ENCODE measurements around the gene HPCAL1. TPM values are rescaled to one million over a fixed set of nuclear protein-coding genes. Genes with fewer than 3 reads are reported as not detected.

Gene HPCAL1
- total RNA-seq, 1 donor from 2014 or later, result 13.1 TPM

DNA sequence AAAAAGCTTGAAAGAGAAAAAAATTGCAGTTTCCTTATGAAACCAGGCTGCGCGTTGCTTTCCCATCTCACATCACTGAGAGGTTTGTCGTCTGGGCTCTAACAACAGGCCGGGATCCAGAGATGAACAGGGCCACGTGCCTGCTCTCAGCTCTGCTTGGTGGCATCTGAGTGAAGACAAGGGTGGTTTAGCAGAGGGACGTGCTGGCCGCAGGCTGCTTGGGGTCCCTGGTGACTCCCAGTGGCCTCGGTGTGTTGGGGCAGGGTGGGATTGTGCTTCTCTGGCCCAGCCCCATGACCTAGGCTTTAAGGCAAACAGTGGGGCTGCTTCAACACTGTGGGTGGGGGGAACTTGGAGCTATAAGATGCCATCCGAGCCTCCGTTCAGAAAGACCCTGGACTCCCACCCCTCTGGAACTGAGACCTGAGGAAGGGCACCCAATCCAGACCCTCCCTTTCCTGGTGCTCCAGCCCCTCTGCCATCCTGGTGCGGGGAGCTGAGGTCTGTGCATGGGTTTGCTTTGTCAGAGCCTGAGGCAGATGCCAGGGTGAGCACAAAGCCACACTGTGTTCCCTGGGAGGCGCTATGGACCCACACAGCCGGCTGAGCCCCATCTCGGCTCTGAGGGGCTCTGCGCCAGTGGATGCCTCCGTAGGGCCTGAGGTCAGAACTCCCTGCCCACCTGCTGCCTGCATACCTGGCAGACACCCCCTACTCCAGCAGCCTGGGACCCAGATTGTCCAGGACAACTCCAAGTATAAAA lies 18.4 kb upstream of the HPCAL1 start:
- Mint-ChIP-seq H3K4me3 (ENCODE audit: unreplicated experiment) (no peak overlapping the region), H3K27ac (ENCODE audit: unreplicated experiment) (no peak overlapping the region), H3K9me3 (ENCODE audit: unreplicated experiment) (peaks cover 1% of the 10 kb centered on the region), H3K27me3 (ENCODE audit: unreplicated experiment) (peaks cover 5% of the 10 kb centered on the region), H3K36me3 (ENCODE audit: unreplicated experiment) (no peaks in the 10 kb centered on the region), H3K4me1 (ENCODE audit: low read depth, unreplicated experiment) (no peaks in the 10 kb centered on the region)
- no peak for DNase-seq
- TF ChIP-seq, protein P1, sequence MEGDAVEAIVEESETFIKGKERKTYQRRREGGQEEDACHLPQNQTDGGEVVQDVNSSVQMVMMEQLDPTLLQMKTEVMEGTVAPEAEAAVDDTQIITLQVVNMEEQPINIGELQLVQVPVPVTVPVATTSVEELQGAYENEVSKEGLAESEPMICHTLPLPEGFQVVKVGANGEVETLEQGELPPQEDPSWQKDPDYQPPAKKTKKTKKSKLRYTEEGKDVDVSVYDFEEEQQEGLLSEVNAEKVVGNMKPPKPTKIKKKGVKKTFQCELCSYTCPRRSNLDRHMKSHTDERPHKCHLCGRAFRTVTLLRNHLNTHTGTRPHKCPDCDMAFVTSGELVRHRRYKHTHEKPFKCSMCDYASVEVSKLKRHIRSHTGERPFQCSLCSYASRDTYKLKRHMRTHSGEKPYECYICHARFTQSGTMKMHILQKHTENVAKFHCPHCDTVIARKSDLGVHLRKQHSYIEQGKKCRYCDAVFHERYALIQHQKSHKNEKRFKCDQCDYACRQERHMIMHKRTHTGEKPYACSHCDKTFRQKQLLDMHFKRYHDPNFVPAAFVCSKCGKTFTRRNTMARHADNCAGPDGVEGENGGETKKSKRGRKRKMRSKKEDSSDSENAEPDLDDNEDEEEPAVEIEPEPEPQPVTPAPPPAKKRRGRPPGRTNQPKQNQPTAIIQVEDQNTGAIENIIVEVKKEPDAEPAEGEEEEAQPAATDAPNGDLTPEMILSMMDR (IDR thresholded peaks at IDR 0.05; ENCODE audit: partially characterized antibody, unreplicated experiment), result no peak

DNA sequence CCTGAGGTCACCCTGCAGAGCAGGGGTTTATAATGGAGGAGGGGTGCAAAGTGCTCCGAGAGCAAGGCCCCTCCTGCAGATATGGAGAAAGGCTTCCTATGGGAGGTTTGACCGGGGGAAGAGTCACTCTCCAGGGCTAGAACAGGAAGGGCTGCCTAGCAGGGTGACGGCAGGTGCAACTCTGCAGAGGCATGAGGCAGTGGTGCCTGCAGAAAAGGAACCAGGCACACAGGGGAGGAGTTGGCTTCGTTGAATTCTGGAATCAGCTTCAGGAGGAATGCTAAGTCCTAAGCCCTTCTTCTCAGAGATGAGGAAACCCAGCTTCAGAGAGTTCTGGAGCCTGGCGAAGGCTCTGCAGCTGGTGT lies 17.5 kb upstream of the HPCAL1 start:
- H3K4me3 Mint-ChIP-seq (ENCODE audit: unreplicated experiment), result no peak overlapping the region
- H3K27me3 Mint-ChIP-seq (ENCODE audit: unreplicated experiment), result peaks cover 7% of the 10 kb centered on the region
- TF ChIP-seq, protein P1 (IDR thresholded peaks at IDR 0.05; ENCODE audit: partially characterized antibody, unreplicated experiment), result no peak
- H3K4me1 Mint-ChIP-seq (ENCODE audit: low read depth, unreplicated experiment), result no peaks in the 10 kb centered on the region
- DNase-seq, result no peak
- no peaks in the 10 kb centered on the region for H3K36me3 Mint-ChIP-seq (ENCODE audit: unreplicated experiment)
- peaks cover 1% of the 10 kb centered on the region for H3K9me3 Mint-ChIP-seq (ENCODE audit: unreplicated experiment)
- no peak overlapping the region for H3K27ac Mint-ChIP-seq (ENCODE audit: unreplicated experiment)

DNA sequence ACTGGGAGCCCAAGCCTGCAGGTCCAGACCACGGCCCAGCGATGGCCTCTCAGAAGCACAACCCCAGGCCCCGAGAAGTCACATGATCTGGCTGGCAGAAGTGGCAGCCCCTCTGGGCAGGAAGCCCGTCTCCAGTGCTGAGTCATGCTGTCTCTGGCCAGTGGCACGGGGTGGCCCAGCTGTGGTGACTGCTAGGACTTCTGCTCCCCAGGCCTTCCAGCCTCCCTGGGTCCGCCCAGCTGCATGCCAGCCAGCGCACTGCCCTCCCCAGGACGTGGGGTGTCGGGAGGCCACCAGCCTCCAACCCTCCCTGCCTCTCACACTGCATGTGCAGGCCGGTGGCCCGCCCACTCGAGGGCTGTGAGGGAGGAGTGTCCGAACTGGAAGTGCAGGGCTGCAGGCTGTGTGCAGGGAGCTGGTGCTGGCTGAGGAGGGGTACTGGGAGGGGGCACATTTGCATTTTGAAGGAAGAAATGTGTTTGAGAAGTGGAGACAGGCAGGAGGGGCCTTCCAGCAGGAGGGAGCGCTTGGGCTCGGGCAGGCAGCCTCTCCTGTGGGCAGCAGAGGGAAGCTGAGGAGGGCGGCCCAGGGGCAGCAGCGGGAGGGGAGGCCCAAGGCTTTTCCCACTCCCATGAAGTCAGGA lies 17.0 kb upstream of the HPCAL1 start:
- H3K27me3 Mint-ChIP-seq (ENCODE audit: unreplicated experiment), result peaks cover 7% of the 10 kb centered on the region
- H3K4me3 Mint-ChIP-seq (ENCODE audit: unreplicated experiment), result no peak overlapping the region
- H3K4me1 Mint-ChIP-seq (ENCODE audit: low read depth, unreplicated experiment), result no peaks in the 10 kb centered on the region
- H3K36me3 Mint-ChIP-seq (ENCODE audit: unreplicated experiment), result no peaks in the 10 kb centered on the region
- no peak overlapping the region for H3K27ac Mint-ChIP-seq (ENCODE audit: unreplicated experiment)
- DNase-seq, result no peak
- TF ChIP-seq, protein P1 (IDR thresholded peaks at IDR 0.05; ENCODE audit: partially characterized antibody, unreplicated experiment), result no peak
- peaks cover 1% of the 10 kb centered on the region for H3K9me3 Mint-ChIP-seq (ENCODE audit: unreplicated experiment)

DNA sequence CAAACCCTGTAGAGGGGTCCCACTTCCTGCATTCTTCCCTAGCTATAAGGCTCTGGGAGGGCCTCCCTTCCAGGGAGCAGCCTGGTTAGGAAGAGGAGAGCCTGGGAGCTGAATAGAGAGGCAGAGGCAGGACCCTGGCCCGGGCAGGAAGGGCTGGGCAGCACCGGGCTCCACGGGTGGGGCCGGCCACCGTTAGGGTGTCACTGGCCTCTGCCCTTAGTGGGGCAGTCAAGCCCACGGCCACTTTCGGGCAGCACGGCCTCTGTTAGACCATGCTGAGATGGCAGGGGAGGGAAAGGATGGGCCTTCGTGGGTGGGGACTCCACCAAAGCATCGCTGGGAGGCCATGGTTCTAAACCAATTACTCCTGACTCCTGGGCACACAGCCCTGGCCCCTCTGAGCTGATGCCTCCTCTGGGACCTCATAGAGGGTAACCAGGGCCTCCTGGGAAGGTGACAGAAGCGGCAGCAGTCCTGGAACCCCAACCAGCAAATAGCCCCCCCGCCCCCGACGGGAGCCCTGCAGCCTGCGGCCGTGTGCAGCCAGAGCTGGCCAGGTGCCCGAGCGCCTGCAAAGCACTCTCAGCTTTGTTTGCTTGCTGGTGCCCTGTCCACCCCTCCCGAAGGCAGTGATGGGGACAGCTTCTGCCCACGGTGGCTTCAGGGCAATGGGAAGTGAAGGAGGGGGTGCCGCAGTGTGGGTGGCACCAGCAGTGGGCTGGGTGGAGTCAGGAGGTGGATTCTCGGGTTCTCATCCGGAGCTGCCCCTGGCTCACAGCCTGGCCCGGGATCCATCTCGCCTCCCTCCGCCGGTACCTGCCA lies 16.3 kb upstream of the HPCAL1 start:
- TF ChIP-seq, protein P1 (IDR thresholded peaks at IDR 0.05; ENCODE audit: partially characterized antibody, unreplicated experiment), result no peak
- peaks cover 1% of the 10 kb centered on the region for H3K9me3 Mint-ChIP-seq (ENCODE audit: unreplicated experiment)
- H3K36me3 Mint-ChIP-seq (ENCODE audit: unreplicated experiment), result no peaks in the 10 kb centered on the region
- no peak overlapping the region for H3K27ac Mint-ChIP-seq (ENCODE audit: unreplicated experiment)
- H3K27me3 Mint-ChIP-seq (ENCODE audit: unreplicated experiment), result peaks cover 7% of the 10 kb centered on the region
- DNase-seq, result no peak
- no peak overlapping the region for H3K4me3 Mint-ChIP-seq (ENCODE audit: unreplicated experiment)
- H3K4me1 Mint-ChIP-seq (ENCODE audit: low read depth, unreplicated experiment), result no peaks in the 10 kb centered on the region

Measured in glutamatergic neuron (in vitro differentiated cells).